Medulla oblongata (tissue), 1 donor: ENCODE measurements around the gene WRAP73.

Source experiments
- DNase-seq: peaks from one replicate; pipeline ENCODE4 v3.0.0-alpha.2; 2015; ENCODE audit errors: extremely low spot score

WRAP73 gene

GRCh38 chr1:3681898-3682806 is 32.2 kb upstream of the WRAP73 start:
- no peak for DNase-seq

- DNase-seq = no peak
Measured at GRCh38 chr1:3681231-3681897, 31.5 kb upstream of the WRAP73 start.

GRCh38 chr1:3680488-3681230 is 30.8 kb upstream of the WRAP73 start:
- DNase-seq = no peak

- DNase-seq = no peak
Measured at GRCh38 chr1:3679799-3680453, 30.0 kb upstream of the WRAP73 start.

- DNase-seq = no peak
Measured at GRCh38 chr1:3679098-3679555, 29.2 kb upstream of the WRAP73 start.

GRCh38 chr1:3678361-3679097 is 28.6 kb upstream of the WRAP73 start:
- DNase-seq = no peak

- no peak for DNase-seq
Measured at GRCh38 chr1:3677484-3677883, 27.6 kb upstream of the WRAP73 start.

- DNase-seq = no peak
Measured at GRCh38 chr1:3676581-3677470, 26.9 kb upstream of the WRAP73 start.

- no peak for DNase-seq
Measured at GRCh38 chr1:3675436-3675835, 25.5 kb upstream of the WRAP73 start.

GRCh38 chr1:3674100-3675094 is 24.5 kb upstream of the WRAP73 start:
- DNase-seq = no peak

GRCh38 chr1:3673381-3674099 is 23.6 kb upstream of the WRAP73 start:
- DNase-seq = no peak

- no peak for DNase-seq
Measured at GRCh38 chr1:3672971-3673361, 23.1 kb upstream of the WRAP73 start.

GRCh38 chr1:3672231-3672970 is 22.5 kb upstream of the WRAP73 start:
- no peak for DNase-seq

GRCh38 chr1:3671371-3672180 is 21.7 kb upstream of the WRAP73 start:
- DNase-seq = no peak

GRCh38 chr1:3670823-3671265 is 20.9 kb upstream of the WRAP73 start:
- no peak for DNase-seq

GRCh38 chr1:3669971-3670431 is 20.1 kb upstream of the WRAP73 start:
- DNase-seq = no peak
